Heart left ventricle (tissue), 16 donors: ENCODE results near the gene PRR29. TPM values are rescaled to one million over a fixed set of nuclear protein-coding genes. Genes with fewer than 3 reads are reported as not detected.

ENCODE experiments used
- ATAC-seq, 4 donors: fragments of 200-7000 bp; cut with Tn5 transposase; one replicate each; pipeline ENCODE4 v1.9.1; 2020 to 2022; ENCODE audit warnings: moderate library complexity in 4 of 4, mild to moderate bottlenecking in 3 of 4, moderate number of reproducible peaks in 1 of 4
- DNase-seq, 5 donors: peaks; one replicate each; pipeline ENCODE4 v3.0.0-alpha.2; 2020
- H3K27ac ChIP-seq, 12 donors: fragments of 200-600 bp; sonication (generic) in 4 of 12; one replicate each; pipeline versions ENCODE4 v1.5.0 to v1.8.0; 2016 to 2022; ENCODE audit warnings: mild to moderate bottlenecking in 2 of 12
- H3K27me3 ChIP-seq, 9 donors: fragments of 200-600 bp; sonication (generic) in 2 of 9; one replicate each; pipeline versions ENCODE4 v1.5.1 to v1.8.0; 2016 to 2022; ENCODE audit warnings: mild to moderate bottlenecking in 3 of 9
- H3K36me3 ChIP-seq, 9 donors: fragments of 200-600 bp; sonication (generic) in 2 of 9; one replicate each; pipeline versions ENCODE4 v1.5.0 to v1.8.0; 2018 to 2022; ENCODE audit warnings: mild to moderate bottlenecking in 2 of 9
- H3K4me1 ChIP-seq, 12 donors: fragments of 200-600 bp; sonication (generic) in 4 of 12; one replicate each; pipeline versions ENCODE4 v1.5.0 to v1.8.0; 2016 to 2022; ENCODE audit warnings: mild to moderate bottlenecking in 3 of 12
- H3K4me3 ChIP-seq, 12 donors: fragments of 200-600 bp; sonication (generic) in 4 of 12; one replicate each; pipeline versions ENCODE4 v1.5.0 to v1.8.0; 2017 to 2022; ENCODE audit warnings: mild to moderate bottlenecking in 9 of 12, moderate library complexity in 4 of 12
- H3K9me3 ChIP-seq, 12 donors: fragments of 200-600 bp; sonication (generic) in 4 of 12; one replicate each; pipeline versions ENCODE4 v1.5.0 to v1.8.0; 2016 to 2022; ENCODE audit warnings: mild to moderate bottlenecking in 1 of 12
- POLR2A ChIP-seq, 2 donors: fragments of 450-650 bp; IDR thresholded peaks; one replicate each; pipeline ENCODE4 v1.6.1; 2017; ENCODE audit warnings: antibody characterized with exemption in 2 of 2, mild to moderate bottlenecking in 2 of 2, moderate library complexity in 2 of 2
- WGBS, 4 donors: extraction: QIAGEN DNeasy Blood & Tissue Kit in 2 of 4; methylation state at CpG; one replicate each; pipeline versions ENCODE4 v1.1.5 to v1.1.7; 2013 to 2018; 5-methylcytosine and 5-hydroxymethylcytosine counted together
- intact Hi-C, 10 donors: fragments of 100-400 bp; cut with DNase I; formaldehyde crosslinking; loops; one replicate each; pipeline versions ENCODE4 v1.11.1 to v1.14.2; 2022
- polyA plus RNA-seq, 2 donors: library from polyadenylated mRNA; stranded (reverse); fragments of 200-250 nt; gene quantifications; one replicate each; pipeline ENCODE4 v1.2.3, GENCODE V29; 2013
- total RNA-seq, 9 donors: library from RNA; depleted of rRNA in 2 of 9; stranded (reverse); fragments of >200 nt in 2 of 9; fragmentation: NEBNext Ultra II Directional in 3 of 9; extraction: Animal tissue kit (Norgen Biotek cat#: 25700) in 3 of 9; gene quantifications; one replicate each; pipeline versions ENCODE4 v1.1.0 to v1.2.4, GENCODE V29; 2016 to 2023
- TF ChIP-seq, protein P1 (sequence below), 12 donors: fragments of 200-600 bp; sonication (generic) in 4 of 12; IDR thresholded peaks; one replicate each; pipeline versions ENCODE4 v1.5.0 to v1.8.0; 2018 to 2022; ENCODE audit warnings: antibody characterized with exemption in 12 of 12, mild to moderate bottlenecking in 5 of 12
- donor health status: ischemic (EF 13 %, LVEDD 7.1; RV severe dilation, severe dysfunction).
- donor health status: healthy with polysubstance abuse.
- donor health status: DM: no; HTN: yes; CAD: no.
- donor health status: DM: no; HTN: no; CAD: no.
- donor health status: ischemic (EF 25% LVEDD 6.9; RV normal size, moderate dysfunction).
- donor health status: ischemic (EF 25% LVEDD 5.7; RV mildly dilated, moderate dysfunction).
- donor health status: healthy.
- donor health status: DM: yes; HTN: yes; CAD: no.
- donor health status: ischemic (EF 35%, LVEDD 5.7; RV mildly dilated, moderate dysfunction).
- donor health status: nonischemic (EF 11% LVEDD 7.7; RV severe dilation, severe dysfunction).
- donor health status: DM: yes; HTN: yes; CAD: no.
- donor health status: PGD.
- donor health status: ischemic (EF 29% LVEDD 5.4; RV normal size, mild dysfunction).
- donor health status: nonischemic (EF 23%, LVEDD 6.1; RV moderate dilation, normal function).

PRR29 gene
- total and polyA plus RNA-seq, 11 donors = 0.15 to 1.8 (median 0.26) TPM; not detected in 3

DNA sequence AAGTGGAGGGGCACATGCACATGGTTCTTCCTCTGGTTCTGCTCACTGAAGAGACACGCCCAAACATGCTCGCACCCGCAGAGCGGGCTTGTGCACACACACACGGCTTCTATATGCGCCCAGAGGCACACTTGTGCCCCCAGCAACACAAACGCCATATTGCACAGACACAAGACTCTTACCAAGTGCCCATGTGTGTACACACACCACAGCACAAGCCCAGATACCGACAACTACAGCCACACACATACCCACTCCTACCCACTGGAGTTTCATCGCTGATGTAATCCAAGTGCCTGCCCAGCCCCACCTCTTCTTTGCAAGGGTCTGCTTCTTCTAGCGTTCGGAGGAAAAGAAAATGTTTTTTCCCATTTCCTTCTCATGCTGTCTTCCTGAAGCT lies 6.5 kb upstream of the PRR29 start:
- WGBS, 4 donors = 85 to 88% (median 86%) methylated on average over 9 to 11 of the region's 11 CpGs
- peaks cover 0 to 20% (median 0%) of the 10 kb centered on the region in 9 donors for H3K27me3 ChIP-seq
- DNase-seq (peak in 1 of 5 donors; percentile 26), ATAC-seq (no peak)
- intact Hi-C loops = loop anchor here in 4 of 10 donors (2.0 kb wide), 1 partner anchor 73 kb away; the partner anchor contains the start of gene GH1 (in 4 of the 4)
- H3K27ac ChIP-seq = no peak overlapping the region
- no peaks in the 10 kb centered on the region for H3K9me3 ChIP-seq
- no peaks in the 10 kb centered on the region for H3K36me3 ChIP-seq
- H3K4me1 ChIP-seq = peaks cover 0 to 32% (median 15%) of the 10 kb centered on the region in 12 donors
- TF ChIP-seq POLR2A (IDR thresholded peaks at IDR 0.05) = no peak
- TF ChIP-seq, protein P1, sequence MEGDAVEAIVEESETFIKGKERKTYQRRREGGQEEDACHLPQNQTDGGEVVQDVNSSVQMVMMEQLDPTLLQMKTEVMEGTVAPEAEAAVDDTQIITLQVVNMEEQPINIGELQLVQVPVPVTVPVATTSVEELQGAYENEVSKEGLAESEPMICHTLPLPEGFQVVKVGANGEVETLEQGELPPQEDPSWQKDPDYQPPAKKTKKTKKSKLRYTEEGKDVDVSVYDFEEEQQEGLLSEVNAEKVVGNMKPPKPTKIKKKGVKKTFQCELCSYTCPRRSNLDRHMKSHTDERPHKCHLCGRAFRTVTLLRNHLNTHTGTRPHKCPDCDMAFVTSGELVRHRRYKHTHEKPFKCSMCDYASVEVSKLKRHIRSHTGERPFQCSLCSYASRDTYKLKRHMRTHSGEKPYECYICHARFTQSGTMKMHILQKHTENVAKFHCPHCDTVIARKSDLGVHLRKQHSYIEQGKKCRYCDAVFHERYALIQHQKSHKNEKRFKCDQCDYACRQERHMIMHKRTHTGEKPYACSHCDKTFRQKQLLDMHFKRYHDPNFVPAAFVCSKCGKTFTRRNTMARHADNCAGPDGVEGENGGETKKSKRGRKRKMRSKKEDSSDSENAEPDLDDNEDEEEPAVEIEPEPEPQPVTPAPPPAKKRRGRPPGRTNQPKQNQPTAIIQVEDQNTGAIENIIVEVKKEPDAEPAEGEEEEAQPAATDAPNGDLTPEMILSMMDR (IDR thresholded peaks at IDR 0.05) = no peak
- H3K4me3 ChIP-seq = no peak overlapping the region

DNA sequence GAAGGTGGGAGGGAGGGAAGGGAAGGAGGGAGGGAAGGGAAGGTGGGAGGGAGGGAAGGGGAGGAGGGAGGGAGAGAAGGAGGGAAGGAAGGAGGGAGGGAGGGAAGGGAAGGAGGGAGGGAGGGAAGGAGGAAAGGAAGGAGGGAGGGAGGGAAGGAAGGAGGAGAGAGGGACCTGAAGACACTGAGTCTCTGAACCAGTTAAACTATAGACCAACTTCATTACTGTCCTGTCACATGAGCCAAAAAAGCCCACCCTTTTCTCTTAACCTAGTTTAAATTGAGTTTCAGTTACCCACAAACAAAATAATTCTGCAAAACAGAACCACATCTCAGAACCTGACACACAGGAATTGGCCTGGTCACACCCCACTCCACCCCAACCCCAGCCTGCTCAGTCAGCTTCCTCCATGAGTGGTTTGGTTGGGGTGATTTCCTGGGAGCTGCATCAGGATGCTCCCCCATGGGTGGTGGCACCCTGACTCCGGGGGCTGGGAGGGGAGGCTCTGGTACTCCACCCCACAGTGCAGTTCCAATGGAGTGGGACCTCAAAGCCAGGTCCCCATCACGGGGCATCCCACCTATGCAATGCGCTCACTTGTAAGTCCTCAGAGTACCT lies 4.7 kb upstream of the PRR29 start:
- DNase-seq (peak in 1 of 5 donors; percentile 34), ATAC-seq (no peak)
- TF ChIP-seq, protein P1 (IDR thresholded peaks at IDR 0.05) = no peak
- TF ChIP-seq POLR2A (IDR thresholded peaks at IDR 0.05) = no peak
- no peaks in the 10 kb centered on the region for H3K36me3 ChIP-seq
- peaks cover 0 to 37% (median 20%) of the 10 kb centered on the region in 12 donors for H3K4me1 ChIP-seq
- intact Hi-C loops = no loop called here
- H3K4me3 ChIP-seq = no peak overlapping the region
- no peaks in the 10 kb centered on the region for H3K9me3 ChIP-seq
- H3K27ac ChIP-seq = no peak overlapping the region
- WGBS, 4 donors = 62 to 85% (median 76%) methylated on average over 3 of the region's 3 CpGs
- H3K27me3 ChIP-seq = peaks cover 0 to 37% (median 13%) of the 10 kb centered on the region in 9 donors

DNA sequence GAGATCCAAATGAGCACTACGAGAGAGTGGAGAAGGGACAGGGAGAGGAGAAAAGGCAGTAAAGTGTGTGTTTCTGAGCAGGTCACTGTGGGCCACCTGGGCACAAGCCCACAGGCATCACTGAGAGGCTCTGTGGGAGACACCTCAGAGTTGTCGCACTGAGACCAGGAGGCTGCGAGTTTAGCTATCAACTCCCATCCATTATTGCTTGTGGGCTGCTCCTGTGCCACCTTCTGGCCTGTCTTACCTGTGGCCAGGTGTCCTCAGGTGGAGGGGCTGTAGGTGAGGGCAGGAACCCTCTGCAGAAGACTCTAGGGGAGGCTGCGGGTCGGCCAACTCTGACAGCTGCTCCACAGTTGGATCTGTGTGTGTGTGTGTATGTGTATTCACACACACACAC lies 2.5 kb upstream of the PRR29 start:
- TF ChIP-seq POLR2A (IDR thresholded peaks at IDR 0.05) = no peak
- TF ChIP-seq, protein P1 (IDR thresholded peaks at IDR 0.05) = no peak

DNA sequence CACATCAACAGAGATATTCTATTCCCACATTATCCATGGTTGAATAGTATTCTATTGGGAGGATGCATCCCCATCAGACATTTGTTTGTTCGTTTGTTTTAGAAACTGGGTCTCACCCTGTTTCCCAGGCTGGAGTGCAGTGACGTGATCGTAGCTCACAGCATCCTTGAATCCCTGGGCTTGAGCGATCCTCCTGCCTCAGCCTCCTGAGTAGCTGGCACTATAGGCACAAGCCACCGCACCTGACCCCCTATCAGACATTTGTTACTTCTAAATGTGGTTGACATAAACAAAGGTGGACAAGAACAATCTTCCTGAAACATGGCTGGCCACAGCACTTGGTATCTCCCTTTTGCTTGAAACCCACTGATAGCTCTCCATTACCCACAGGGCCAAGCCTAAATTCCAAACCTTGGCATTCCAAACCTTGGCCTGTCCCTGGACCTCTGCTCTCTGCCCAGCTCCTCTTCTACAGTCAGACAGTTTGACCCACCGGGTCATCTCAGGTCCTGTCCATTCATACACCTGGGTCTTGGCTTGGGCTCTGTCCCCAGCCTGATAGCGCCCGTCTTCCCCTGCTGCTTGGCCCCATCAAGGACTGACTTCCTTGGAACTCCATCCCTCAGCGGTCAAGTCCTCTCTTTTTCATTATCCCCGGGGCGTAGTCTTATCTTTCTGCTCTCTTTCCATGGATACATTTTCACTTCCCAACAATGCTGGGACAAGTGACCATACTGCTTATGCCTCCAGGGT lies 1.5 kb upstream of the PRR29 start:
- intact Hi-C loops = no loop called here
- H3K36me3 ChIP-seq = no peaks in the 10 kb centered on the region
- TF ChIP-seq, protein P1 (IDR thresholded peaks at IDR 0.05) = no peak
- TF ChIP-seq POLR2A (IDR thresholded peaks at IDR 0.05) = no peak
- H3K4me3 ChIP-seq = no peak overlapping the region
- H3K4me1 ChIP-seq = peaks cover 3 to 47% (median 22%) of the 10 kb centered on the region in 12 donors
- H3K9me3 ChIP-seq = no peaks in the 10 kb centered on the region
- H3K27ac ChIP-seq = peak overlapping the region in 3 of 12 donors; percentile 48 to 85 (median 76)
- WGBS, 4 donors = 90 to 96% (median 93%) methylated on average over 11 of the region's 11 CpGs
- peak in 1 of 5 donors; percentile 21 for DNase-seq
- no peak for ATAC-seq
- peaks cover 0 to 31% (median 13%) of the 10 kb centered on the region in 9 donors for H3K27me3 ChIP-seq

More for the DNA sequence above, 2.5 kb upstream of the PRR29 start:
- Histone ChIP-seq H3K4me1 (peaks cover 0 to 42% (median 20%) of the 10 kb centered on the region in 12 donors), H3K36me3 (no peaks in the 10 kb centered on the region), H3K4me3 (no peak overlapping the region), H3K27me3 (peaks cover 0 to 35% (median 13%) of the 10 kb centered on the region in 9 donors), H3K27ac (no peak overlapping the region), H3K9me3 (no peaks in the 10 kb centered on the region)
- DNase-seq (peak in 1 of 5 donors; percentile 39), ATAC-seq (no peak)
- intact Hi-C loops = no loop called here
- 87 to 94% (median 88%) methylated on average over 5 of the region's 5 CpGs for WGBS, 4 donors
